SK-N-SH treated with all-trans-retinoic acid at 6 μM for 48 hours (cell line): ENCODE results near the gene SEC16A.

Source experiments
- ATAC-seq: fragments of 200-7000 bp; cut with Tn5 transposase; 3 replicates; pipeline ENCODE4 v1.9.1; 2020; ENCODE audit warnings: mild to moderate bottlenecking, moderate library complexity
- ARNTL ChIP-seq: fragments of 450-650 bp; formaldehyde crosslinking; IDR thresholded peaks from 2 replicates; pipeline ENCODE4 v1.5.0; 2020; ENCODE audit warnings: low read depth, mild to moderate bottlenecking, moderate library complexity, borderline replicate concordance
- CREB5 ChIP-seq: fragments of 250-450 bp; sonication (Bioruptor Pico); IDR thresholded peaks from 2 replicates; pipeline ENCODE4 v1.5.1; 2020; ENCODE audit warnings: low read depth, mild to moderate bottlenecking, moderate library complexity
- CSDC2 ChIP-seq: fragments of 250-450 bp; sonication (Bioruptor Pico); IDR thresholded peaks from 2 replicates; pipeline ENCODE4 v1.5.0; 2020; ENCODE audit warnings: mild to moderate bottlenecking, moderate library complexity
- CSRNP3 ChIP-seq: fragments of 250-450 bp; sonication (Bioruptor Pico); IDR thresholded peaks from 2 replicates; pipeline ENCODE4 v1.5.1; 2021; ENCODE audit warnings: mild to moderate bottlenecking, moderate library complexity
- ESRRG ChIP-seq: fragments of 250-450 bp; sonication (Bioruptor Pico); IDR thresholded peaks from 2 replicates; pipeline ENCODE4 v1.6.1; 2021; ENCODE audit warnings: mild to moderate bottlenecking
- GLIS3 ChIP-seq: fragments of 250-450 bp; sonication (Bioruptor Pico); IDR thresholded peaks from 2 replicates; pipeline ENCODE4 v1.5.0; 2020; ENCODE audit warnings: mild to moderate bottlenecking, moderate library complexity
- ISL1 ChIP-seq: fragments of 250-450 bp; sonication (Bioruptor Pico); IDR thresholded peaks from 2 replicates; pipeline ENCODE4 v2.1.2; 2022; ENCODE audit warnings: mild to moderate bottlenecking, moderate library complexity
- OSR1 ChIP-seq: fragments of 250-450 bp; sonication (Bioruptor Pico); IDR thresholded peaks from 2 replicates; pipeline ENCODE4 v1.8.0; 2022; ENCODE audit warnings: moderate library complexity, mild to moderate bottlenecking, inconsistent platforms
- POU6F1 ChIP-seq: fragments of 250-450 bp; sonication (Bioruptor Pico); IDR thresholded peaks from 2 replicates; pipeline ENCODE4 v1.8.0; 2021; ENCODE audit warnings: low read depth, mild to moderate bottlenecking, moderate library complexity, borderline replicate concordance
- PPARA ChIP-seq: fragments of 250-450 bp; sonication (Bioruptor Pico); IDR thresholded peaks from 2 replicates; pipeline ENCODE4 v1.5.0; 2020; ENCODE audit warnings: mild to moderate bottlenecking, borderline replicate concordance
- RARB ChIP-seq: fragments of 250-450 bp; sonication (Bioruptor Pico); IDR thresholded peaks from 2 replicates; pipeline ENCODE4 v1.8.0; 2021; ENCODE audit warnings: mild to moderate bottlenecking, moderate library complexity
- SNAI2 ChIP-seq: fragments of 250-450 bp; sonication (Bioruptor Pico); IDR thresholded peaks from 2 replicates; pipeline ENCODE4 v1.5.0; 2020; ENCODE audit warnings: mild to moderate bottlenecking, moderate library complexity
- TOX ChIP-seq: fragments of 250-450 bp; sonication (Bioruptor Pico); IDR thresholded peaks from 2 replicates; pipeline ENCODE4 v1.8.0; 2021; ENCODE audit warnings: mild to moderate bottlenecking, moderate library complexity, borderline replicate concordance
- TSHZ2 ChIP-seq: fragments of 250-450 bp; sonication (Bioruptor Pico); IDR thresholded peaks from 2 replicates; pipeline ENCODE4 v1.5.0; 2020; ENCODE audit warnings: mild to moderate bottlenecking, moderate library complexity
- ZC3H10 ChIP-seq: fragments of 250-450 bp; sonication (Bioruptor Pico); IDR thresholded peaks from 2 replicates; pipeline ENCODE4 v1.5.1; 2021; ENCODE audit warnings: mild to moderate bottlenecking, moderate library complexity
- ZFP3 ChIP-seq: fragments of 250-450 bp; sonication (Bioruptor Pico); IDR thresholded peaks from 2 replicates; pipeline ENCODE4 v1.5.0; 2020; ENCODE audit warnings: mild to moderate bottlenecking, moderate library complexity
- ZFP30 ChIP-seq: fragments of 450-650 bp; formaldehyde crosslinking; IDR thresholded peaks from 2 replicates; pipeline ENCODE4 v1.5.0; 2022; ENCODE audit warnings: mild to moderate bottlenecking, moderate library complexity
- ZNF565 ChIP-seq: fragments of 450-650 bp; formaldehyde crosslinking; conservative IDR thresholded peaks from 2 replicates; pipeline ENCODE4 v1.5.0; 2020; ENCODE audit warnings: low read depth, mild to moderate bottlenecking, moderate library complexity
- ZNF70 ChIP-seq: fragments of 450-650 bp; formaldehyde crosslinking; IDR thresholded peaks from 2 replicates; pipeline ENCODE4 v1.5.0; 2020; ENCODE audit warnings: mild to moderate bottlenecking, moderate library complexity
- ZNF8 ChIP-seq: fragments of 450-650 bp; formaldehyde crosslinking; IDR thresholded peaks from 2 replicates; pipeline ENCODE4 v1.5.0; 2020; ENCODE audit warnings: mild to moderate bottlenecking, moderate library complexity

SEC16A gene

GRCh38 chr9:136455043-136456002, 27.5 kb downstream of the SEC16A start:
- TF ChIP-seq ISL1 (CRISPR knock-in tag) (no peak), SNAI2 (CRISPR knock-in tag) (no peak), TOX (CRISPR knock-in tag) (no peak), CREB5 (CRISPR knock-in tag) (no peak), ESRRG (CRISPR knock-in tag) (no peak), ZNF8 (CRISPR knock-in tag) (no peak), ZFP30 (CRISPR knock-in tag) (no peak), GLIS3 (CRISPR knock-in tag) (no peak), RARB (CRISPR knock-in tag) (no peak), CSRNP3 (CRISPR knock-in tag) (no peak), CSDC2 (CRISPR knock-in tag) (no peak), OSR1 (CRISPR knock-in tag) (no peak), PPARA (CRISPR knock-in tag) (no peak), ZFP3 (CRISPR knock-in tag) (no peak), POU6F1 (CRISPR knock-in tag) (no peak)
- ATAC-seq: no peak; the same call in 2 of the 3 replicates

- TF ChIP-seq CSDC2 (CRISPR knock-in tag) (no peak), PPARA (CRISPR knock-in tag) (no peak), ZNF565 (CRISPR knock-in tag) (no peak), RARB (CRISPR knock-in tag) (no peak), ARNTL (CRISPR knock-in tag) (no peak), CSRNP3 (CRISPR knock-in tag) (no peak)
- TF ChIP-seq, all 23 proteins: peak for 0
- ATAC-seq: no peak
Measured at GRCh38 chr9:136454026-136454796, 28.6 kb downstream of the SEC16A start.

GRCh38 chr9:136453326-136453725, 29.5 kb downstream of the SEC16A start:
- no peak for ATAC-seq

More at GRCh38 chr9:136453326-136453725, 29.5 kb downstream of the SEC16A start:
- no peak for TF ChIP-seq ISL1 (CRISPR knock-in tag)
- no peak for TF ChIP-seq CREB5 (CRISPR knock-in tag)
- no peak for TF ChIP-seq ZNF8 (CRISPR knock-in tag)
- no peak for TF ChIP-seq ZFP30 (CRISPR knock-in tag)
- no peak for TF ChIP-seq ZNF565 (CRISPR knock-in tag)
- no peak for TF ChIP-seq ZC3H10
- TF ChIP-seq ZNF70 (CRISPR knock-in tag): no peak
- TF ChIP-seq GLIS3 (CRISPR knock-in tag): no peak
- no peak for TF ChIP-seq PPARA (CRISPR knock-in tag)
- TF ChIP-seq OSR1 (CRISPR knock-in tag): no peak
- TF ChIP-seq TSHZ2 (CRISPR knock-in tag): no peak
- no peak for TF ChIP-seq CSRNP3 (CRISPR knock-in tag)
- TF ChIP-seq POU6F1 (CRISPR knock-in tag): no peak
